WERI-Rb-1 (cell line): ENCODE data around the gene JPH3.

Source experiments
- DNase-seq: peaks from one replicate; pipeline ENCODE4 v3.0.0-alpha.2; 2020
- H3K27ac ChIP-seq: fragments of 250-450 bp; sonication (Bioruptor Pico); 2 replicates; pipeline ENCODE4 v1.5.1; 2020; ENCODE audit warnings: mild to moderate bottlenecking, moderate library complexity
- H3K27me3 ChIP-seq: fragments of 250-450 bp; sonication (Bioruptor Pico); 2 replicates; pipeline ENCODE4 v1.5.1; 2021; ENCODE audit warnings: mild to moderate bottlenecking, low read depth, moderate library complexity; ENCODE audit not compliant: insufficient read depth, severe bottlenecking
- H3K36me3 ChIP-seq: fragments of 250-450 bp; sonication (Bioruptor Pico); 2 replicates; pipeline ENCODE4 v1.5.1; 2020; ENCODE audit warnings: mild to moderate bottlenecking, moderate library complexity
- H3K4me3 ChIP-seq: 2 replicates; pipeline ENCODE4 v1.5.1; 2011; ENCODE audit warnings: low read depth, mild to moderate bottlenecking, control low read depth, low read length
- H3K9me3 ChIP-seq: fragments of 250-450 bp; sonication (Bioruptor Pico); 2 replicates; pipeline ENCODE4 v1.5.1; 2021; ENCODE audit warnings: mild to moderate bottlenecking, moderate library complexity; ENCODE audit not compliant: severe bottlenecking
- CTCF ChIP-seq: IDR thresholded peaks from 2 replicates; pipeline ENCODE4 v1.5.1; 2011; ENCODE audit warnings: low read depth, mild to moderate bottlenecking, control low read depth, inconsistent platforms, low read length

The JPH3 gene

GRCh38 chr16:87613961-87614360 is 11.7 kb downstream of the JPH3 start:
- no peak for TF ChIP-seq CTCF
- Histone ChIP-seq H3K36me3 (no peaks in the 10 kb centered on the region), H3K27me3 (no peaks in the 10 kb centered on the region), H3K4me3 (no peak overlapping the region), H3K9me3 (no peaks in the 10 kb centered on the region), H3K27ac (no peak overlapping the region)
- DNase-seq: no peak

- no peak for TF ChIP-seq CTCF
These were observed 13.3 kb downstream of the JPH3 start for GRCh38 chr16:87615621-87616041.

GRCh38 chr16:87616556-87616955 is 14.2 kb downstream of the JPH3 start:
- H3K36me3 ChIP-seq: no peaks in the 10 kb centered on the region
- H3K27me3 ChIP-seq: no peaks in the 10 kb centered on the region
- no peak for DNase-seq
- no peaks in the 10 kb centered on the region for H3K9me3 ChIP-seq
- no peak overlapping the region for H3K4me3 ChIP-seq
- no peak for TF ChIP-seq CTCF
- H3K27ac ChIP-seq: no peak overlapping the region

More at GRCh38 chr16:87615621-87616041, 13.3 kb downstream of the JPH3 start:
- H3K27me3 ChIP-seq: no peaks in the 10 kb centered on the region
- no peak for DNase-seq
- H3K4me3 ChIP-seq: no peak overlapping the region
- no peaks in the 10 kb centered on the region for H3K36me3 ChIP-seq
- no peak overlapping the region for H3K27ac ChIP-seq
- no peaks in the 10 kb centered on the region for H3K9me3 ChIP-seq

GRCh38 chr16:87618216-87618615 is 15.9 kb downstream of the JPH3 start:
- Histone ChIP-seq H3K36me3 (no peaks in the 10 kb centered on the region), H3K4me3 (no peak overlapping the region), H3K27ac (no peak overlapping the region), H3K9me3 (no peaks in the 10 kb centered on the region), H3K27me3 (no peaks in the 10 kb centered on the region)
- no peak for TF ChIP-seq CTCF
- no peak for DNase-seq

- DNase-seq: no peak
- TF ChIP-seq CTCF: no peak
- H3K27me3 ChIP-seq: no peaks in the 10 kb centered on the region
- H3K4me3 ChIP-seq: no peak overlapping the region
- H3K9me3 ChIP-seq: no peaks in the 10 kb centered on the region
- no peaks in the 10 kb centered on the region for H3K36me3 ChIP-seq
- no peak overlapping the region for H3K27ac ChIP-seq
These were observed 17.3 kb downstream of the JPH3 start for GRCh38 chr16:87619360-87620200.

- no peak for DNase-seq
- Histone ChIP-seq H3K4me3 (no peak overlapping the region), H3K27me3 (no peaks in the 10 kb centered on the region), H3K9me3 (no peaks in the 10 kb centered on the region), H3K27ac (no peak overlapping the region), H3K36me3 (no peaks in the 10 kb centered on the region)
- no peak for TF ChIP-seq CTCF
These were observed 17.8 kb downstream of the JPH3 start for GRCh38 chr16:87620201-87620495.
